ENCODE data around the gene ALPI.
"Not testable (repeated sequence)": the region's sequence is repeated elsewhere in the genome, so short reads cannot be mapped to it uniquely, and the experiment has no call there.

Gene ALPI

DNA sequence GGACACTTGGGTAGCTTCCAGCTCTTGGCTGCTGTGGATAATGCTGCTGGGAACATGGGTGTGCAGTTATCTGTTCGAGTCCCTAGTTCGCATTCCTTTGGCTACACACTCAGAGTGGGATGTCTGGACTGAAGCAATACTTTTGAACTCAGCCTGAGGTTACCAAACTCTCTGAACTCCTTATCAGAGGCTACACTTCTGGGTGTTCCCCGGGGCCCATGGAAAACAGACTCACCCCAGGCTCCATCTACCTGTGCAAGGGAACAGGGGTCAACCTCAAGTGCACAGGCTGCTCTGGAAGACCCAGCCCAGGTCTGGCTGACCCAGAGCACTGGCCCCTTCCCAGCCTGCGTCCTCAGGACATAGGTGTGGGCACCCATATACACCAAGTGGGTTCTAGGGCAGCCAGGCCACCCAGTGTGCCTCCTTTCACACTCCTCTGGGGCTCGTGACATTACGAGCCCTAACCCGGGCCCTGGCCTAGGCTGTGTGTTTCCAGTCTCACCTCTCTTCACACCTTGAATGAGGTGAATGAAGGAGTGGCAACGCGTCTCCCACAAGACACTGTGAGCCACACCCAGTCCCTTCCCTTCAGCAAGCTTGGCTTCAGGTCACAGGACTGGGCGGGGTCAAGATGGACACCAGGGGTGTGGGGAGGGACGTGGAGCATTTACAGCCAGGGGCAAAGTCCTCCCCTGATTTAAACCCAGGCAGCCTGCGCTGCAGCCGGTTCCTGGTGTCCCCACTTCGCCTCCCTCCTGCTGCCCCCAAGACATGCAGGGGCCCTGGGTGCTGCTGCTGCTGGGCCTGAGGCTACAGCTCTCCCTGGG is at the start of gene ALPI:
ALPI (plus strand) TSS at position 728 of the 830 bp plus-strand sequence; CDS start at position 775, 47 bp downstream.
- no peak for DNase-seq (ENCODE audit: low read depth in 2 of 2)

- DNase-seq (ENCODE audit: low read depth in 2 of 2) = no peak
Observed at GRCh38 chr2:232406556-232407310, 49.2 kb upstream of the ALPI start, which contains the start of gene ALPG. ALPG (plus strand) TSS chr2:232406844; CDS start chr2:232406895, 51 bp downstream.

- not testable (repeated sequence) for DNase-seq (ENCODE audit: low read depth in 2 of 2)
Observed at GRCh38 chr2:232407428-232408150, 48.4 kb upstream of the ALPI start.

GRCh38 chr2:232408269-232408668 is 47.7 kb upstream of the ALPI start:
- not testable (repeated sequence) for DNase-seq (ENCODE audit: low read depth in 2 of 2)

GRCh38 chr2:232409617-232410016 is 46.3 kb upstream of the ALPI start:
- not testable (repeated sequence) for DNase-seq (ENCODE audit: low read depth in 2 of 2)

DNA sequence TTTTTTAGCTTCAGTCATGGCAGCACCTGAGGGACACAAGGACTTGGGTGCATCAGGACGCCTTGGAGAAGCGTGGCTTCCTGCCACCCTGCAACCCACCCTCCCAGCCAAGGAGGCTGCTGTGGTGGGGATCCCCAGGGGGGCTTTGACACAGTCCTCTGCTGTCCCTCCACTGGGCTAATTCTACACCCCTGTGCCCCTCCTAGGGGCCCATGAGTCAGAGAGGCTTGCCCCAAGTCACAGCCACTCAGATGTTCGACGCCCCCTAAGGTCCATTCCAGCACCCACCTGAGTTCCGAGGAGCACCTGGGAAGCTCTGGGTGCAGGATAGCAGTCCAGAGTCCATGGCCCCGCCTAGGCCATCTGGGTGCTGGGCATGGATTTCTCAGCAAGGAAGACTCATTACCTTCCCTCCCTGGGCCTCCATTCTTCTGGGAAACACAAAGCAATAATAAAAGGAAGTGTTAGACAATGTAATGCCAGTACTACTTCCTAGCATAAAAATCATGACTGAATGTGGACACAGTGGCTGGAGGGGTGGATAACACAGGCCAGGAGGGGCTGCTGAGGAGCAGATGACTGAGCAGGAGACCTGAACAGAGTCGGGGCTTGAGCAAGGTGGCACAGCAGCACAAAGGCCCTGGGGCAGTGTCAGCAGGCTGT is 45.6 kb upstream of the ALPI start:
- no peak for DNase-seq (ENCODE audit: low read depth in 2 of 2)

DNA sequence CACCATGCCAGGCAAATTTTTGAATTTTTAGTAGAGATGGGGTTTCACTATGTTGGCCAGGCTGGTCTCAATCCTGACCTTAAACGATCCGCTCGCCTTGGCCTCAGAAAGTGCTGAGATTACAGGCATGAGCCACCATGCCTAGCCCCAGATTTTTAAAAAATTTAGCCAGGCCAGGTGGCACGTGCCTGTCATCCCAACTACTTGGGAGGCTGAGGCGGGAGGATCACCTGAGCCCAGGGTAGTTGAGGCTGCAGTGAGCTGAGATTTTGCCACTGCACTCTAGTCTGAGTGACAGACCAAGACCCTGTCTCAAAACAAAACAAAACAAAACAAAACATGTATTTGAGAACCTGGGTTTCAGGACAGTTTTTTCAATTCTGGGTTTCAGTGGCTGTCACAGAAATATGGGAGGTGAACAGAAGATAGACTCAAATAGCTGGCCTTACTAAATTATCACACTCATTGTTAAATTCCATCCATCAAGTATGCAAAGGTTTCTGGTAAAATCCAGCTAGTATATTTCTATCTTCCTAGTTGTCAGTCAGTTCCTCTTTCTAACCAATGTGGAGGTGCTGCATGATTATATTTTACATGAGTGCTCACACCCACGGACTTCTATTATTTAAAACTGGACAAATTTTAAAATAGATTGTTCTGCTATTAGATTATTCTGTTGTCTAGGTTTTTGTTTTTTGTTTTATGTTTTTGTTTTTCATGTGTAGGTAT is 43.9 kb upstream of the ALPI start:
- DNase-seq (ENCODE audit: low read depth in 2 of 2) = no peak

DNA sequence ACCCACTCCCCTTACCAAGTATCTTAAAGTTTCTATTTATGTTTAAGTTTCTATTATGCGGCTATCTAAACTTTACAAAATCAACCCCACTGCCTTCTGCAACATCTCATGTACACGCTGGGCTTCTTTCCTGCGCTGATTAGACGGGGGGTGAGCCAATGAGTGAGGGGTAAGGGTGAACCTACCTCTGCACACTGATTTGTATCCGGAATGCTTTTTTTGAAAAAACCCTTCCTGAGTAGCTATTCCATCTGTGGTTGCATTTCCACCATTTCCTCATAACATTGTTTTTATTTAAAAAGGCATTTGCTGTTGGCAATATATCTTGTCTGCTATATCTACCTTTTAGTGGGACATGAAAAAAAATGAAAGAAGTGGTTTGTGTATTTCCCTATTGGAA is 43.0 kb upstream of the ALPI start:
- DNase-seq (ENCODE audit: low read depth in 2 of 2) = no peak

- no peak for DNase-seq (ENCODE audit: low read depth in 2 of 2)
Observed at GRCh38 chr2:232415138-232415690, 40.7 kb upstream of the ALPI start.

GRCh38 chr2:232415736-232416520 is 40.0 kb upstream of the ALPI start:
- no peak for DNase-seq (ENCODE audit: low read depth in 2 of 2)

DNA sequence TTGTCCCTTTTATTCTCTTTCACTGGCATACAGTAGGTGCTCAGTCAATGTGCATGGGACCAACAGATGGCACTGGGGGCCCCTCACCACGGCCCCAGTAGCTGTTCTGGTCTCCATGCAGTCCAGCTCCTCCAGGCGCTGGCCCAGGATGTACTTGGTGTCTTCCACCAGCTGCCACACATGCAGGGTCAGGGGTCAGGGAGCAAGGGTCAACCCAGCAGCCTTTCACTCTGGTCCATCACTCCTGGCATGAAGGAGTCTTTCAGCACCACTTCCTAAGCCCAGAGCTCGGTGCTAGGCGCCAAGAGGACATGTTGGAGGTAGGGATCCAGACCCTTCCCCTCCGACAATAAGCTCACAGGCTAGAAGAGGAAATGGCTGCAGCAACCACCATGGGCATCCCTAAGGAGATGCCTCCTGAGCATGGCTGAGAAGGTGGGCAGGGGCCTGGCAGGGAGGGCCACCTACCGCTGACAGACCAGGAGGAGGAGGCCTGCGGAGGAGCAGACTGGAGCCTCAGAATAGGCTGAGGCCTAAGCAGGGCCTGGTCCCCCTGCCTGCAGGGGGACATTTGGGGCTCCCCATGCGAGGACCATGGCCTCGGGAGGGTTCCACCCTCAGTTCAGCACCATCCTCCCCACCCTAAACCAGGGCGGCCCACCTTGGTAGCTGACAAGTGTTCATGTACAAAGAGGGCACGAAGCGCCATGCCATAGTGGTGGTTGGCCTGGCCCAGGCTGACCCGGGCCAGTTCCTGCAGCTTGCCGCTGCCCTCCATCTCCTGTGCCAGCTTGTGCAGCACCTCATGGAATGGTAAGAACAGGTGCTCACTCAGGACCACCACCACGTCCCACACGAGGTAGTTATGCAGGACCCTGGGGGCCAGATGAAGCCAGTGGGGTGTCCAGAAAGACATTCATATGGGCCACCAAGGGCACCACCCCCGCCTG is 39.2 kb upstream of the ALPI start:
- DNase-seq (ENCODE audit: low read depth in 2 of 2) = no peak

DNA sequence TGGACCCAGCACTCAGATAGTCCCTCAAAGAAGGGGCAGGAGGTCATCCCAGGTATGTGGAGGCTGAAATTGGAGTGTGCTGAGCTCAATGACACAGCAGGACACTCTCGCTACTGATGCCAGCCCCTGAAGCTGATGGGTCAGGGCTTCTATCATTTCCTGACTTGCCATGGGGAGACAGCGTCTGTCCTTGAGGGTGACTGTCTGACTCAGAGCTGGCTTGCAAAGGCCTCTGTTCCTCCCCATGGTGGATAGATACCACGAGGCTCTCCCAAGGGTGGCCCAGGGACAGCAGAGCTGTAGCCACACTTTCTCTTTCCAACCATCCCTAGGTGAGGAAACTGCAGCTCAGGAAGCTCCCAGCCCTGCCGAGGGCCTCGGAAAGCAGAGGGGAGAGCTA is 38.5 kb upstream of the ALPI start:
- no peak for DNase-seq (ENCODE audit: low read depth in 2 of 2)

GRCh38 chr2:232418056-232418455 is 37.9 kb upstream of the ALPI start:
- DNase-seq (ENCODE audit: low read depth in 2 of 2) = no peak

DNA sequence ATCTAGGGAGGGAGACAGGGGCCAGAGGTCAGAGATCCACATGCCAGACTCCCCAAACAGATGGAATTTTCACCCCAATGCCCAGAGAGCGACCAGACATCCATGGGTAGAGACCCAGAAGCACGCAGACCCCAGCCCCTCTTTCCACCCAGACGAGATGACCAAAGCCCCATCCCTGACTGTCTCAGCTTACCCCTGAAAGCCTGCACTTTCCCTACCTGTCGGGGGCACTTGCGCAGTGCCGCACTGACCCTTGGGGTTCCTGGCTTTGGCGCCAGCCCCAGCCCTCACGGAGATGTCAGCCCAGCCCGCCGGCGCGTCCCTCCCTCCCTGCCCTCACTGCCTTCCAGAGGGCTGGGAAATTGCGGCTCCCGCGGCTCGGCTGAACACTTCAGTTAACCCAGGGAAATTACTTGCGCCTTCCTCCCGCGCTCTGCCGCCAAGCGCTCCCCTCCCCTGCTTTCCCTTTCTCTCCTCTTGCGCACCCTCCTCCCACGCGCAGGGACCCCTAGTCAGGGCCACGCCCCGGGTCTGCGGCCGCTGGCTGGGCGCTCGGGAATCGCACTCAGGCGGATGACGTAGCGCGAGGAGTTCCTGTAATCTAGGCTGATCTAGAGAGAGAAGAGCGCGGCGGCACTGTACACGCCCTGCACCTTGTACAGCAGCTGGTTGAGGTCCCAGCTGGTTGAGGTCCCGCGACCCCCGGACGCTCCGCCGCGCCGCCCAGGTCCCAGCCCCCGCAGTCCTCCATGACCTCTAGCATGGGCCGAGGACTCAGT is 37.3 kb upstream of the ALPI start:
- DNase-seq (ENCODE audit: low read depth in 2 of 2) = no peak

- DNase-seq (ENCODE audit: low read depth in 2 of 2) = no peak
Observed at GRCh38 chr2:232419245-232420072, 36.5 kb upstream of the ALPI start.

DNA sequence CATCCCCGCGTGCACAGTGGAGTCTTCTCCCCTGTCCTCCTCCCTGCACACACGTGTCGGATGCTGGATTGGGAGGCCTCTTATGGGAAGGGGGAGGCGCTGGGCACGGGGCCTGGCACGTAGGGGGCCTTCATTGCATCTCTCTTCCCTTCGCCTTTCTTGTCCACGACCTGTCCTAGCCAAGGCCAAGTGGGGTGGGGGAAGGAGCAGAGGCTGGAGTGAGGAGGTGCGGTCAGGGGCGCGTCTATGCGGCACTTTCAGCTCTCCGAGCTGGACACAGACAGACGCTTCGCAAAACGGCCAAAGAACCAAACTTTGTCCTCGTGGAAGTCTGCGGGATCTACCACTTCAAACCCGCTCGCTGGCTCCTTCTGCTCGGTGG is 35.9 kb upstream of the ALPI start:
- DNase-seq (ENCODE audit: low read depth in 2 of 2) = no peak

All from stimulated activated CD4-positive, alpha-beta T cell treated with anti-CD3 and anti-CD28 coated beads, Interleukin-1b, Interleukin-23, amount 100 ng/mL, for 1 hour (primary cell).